Kidney (tissue), 14 donors: Measurements from ENCODE around the gene ERBIN. TPM values are rescaled to one million over a fixed set of nuclear protein-coding genes. Genes with fewer than 3 reads are reported as not detected.

ENCODE experiments used
- DNase-seq, 5 donors: peaks; one replicate each; pipeline ENCODE4 v3.0.0-alpha.2; 2013 to 2020
- FAIRE-seq: peaks from 2 replicates; lab custom pipeline; 2012; peaks lifted over from hg19 to GRCh38; lab: Jason Lieb, UNC
- H3K27ac ChIP-seq, 2 donors: one replicate each; pipeline ENCODE4 v1.7.0; 2013; ENCODE audit warnings: low read depth in 2 of 2, low read length in 2 of 2, inconsistent platforms in 1 of 2
- H3K27me3 ChIP-seq: one replicate; pipeline ENCODE4 v1.7.1; 2013; ENCODE audit warnings: low read length, inconsistent platforms; ENCODE audit not compliant: control insufficient read depth, insufficient read depth
- H3K36me3 ChIP-seq, 3 donors: one replicate each; pipeline versions ENCODE4 v1.7.0 to v1.7.1; 2013; ENCODE audit warnings: low read length in 3 of 3, control low read depth in 1 of 3, inconsistent platforms in 1 of 3; ENCODE audit not compliant: insufficient read depth in 3 of 3, control insufficient read depth in 2 of 3
- H3K4me1 ChIP-seq, 3 donors: one replicate each; pipeline versions ENCODE4 v1.7.0 to v1.7.1; 2013; ENCODE audit warnings: low read length in 3 of 3, inconsistent platforms in 1 of 3, low read depth in 1 of 3; ENCODE audit not compliant: control insufficient read depth in 2 of 3, insufficient read depth in 2 of 3
- H3K4me3 ChIP-seq, 3 donors: one replicate each; pipeline versions ENCODE4 v1.7.0 to v1.8.1; 2013; ENCODE audit warnings: low read length in 3 of 3, control low read depth in 1 of 3, inconsistent platforms in 1 of 3
- H3K9ac ChIP-seq, 3 donors: one replicate each; pipeline versions ENCODE4 v1.7.0 to v1.7.1; 2013; ENCODE audit warnings: low read length in 3 of 3, control low read depth in 1 of 3, inconsistent platforms in 1 of 3
- H3K9me3 ChIP-seq, 3 donors: one replicate each; pipeline versions ENCODE4 v1.7.0 to v1.7.1; 2013; ENCODE audit warnings: low read length in 3 of 3, control low read depth in 1 of 3, inconsistent platforms in 1 of 3; ENCODE audit not compliant: control insufficient read depth in 2 of 3, insufficient read depth in 1 of 3
- CTCF ChIP-seq: IDR thresholded peaks from 3 replicates; pipeline ENCODE4 v1.5.1; 2012; ENCODE audit warnings: mild to moderate bottlenecking, moderate library complexity, borderline replicate concordance; ENCODE audit not compliant: insufficient read depth; ENCODE audit errors: extremely low read depth
- intact Hi-C: fragments of 100-400 bp; cut with DNase I; formaldehyde crosslinking; loops from one replicate; pipeline ENCODE4 v1.11.1; 2022
- polyA plus RNA-seq: library from polyadenylated mRNA; stranded (reverse); fragments of 350-450 nt; fragmentation: Illumina TruSeq; extraction: RNeasy Lipid Tissue Mini Kit (QIAGEN cat#74804); gene quantifications from one replicate; pipeline ENCODE4 v1.2.3, GENCODE V29; 2014; ENCODE audit warnings: low read depth, low replicate concordance; ENCODE audit not compliant: insufficient read depth
- total RNA-seq: library from RNA; stranded (reverse); fragmentation: NEBNext Ultra II Directional; extraction: Animal tissue kit (Norgen Biotek cat#: 25700); gene quantifications from one replicate; pipeline ENCODE4 v1.2.1, GENCODE V29; 2021
- donor health status: control.
- donor health status: control.
- donor health status: control.
- donor health status: control.
- donor health status: control.
- donor health status: DM: yes; HTN: yes; CAD: no.
- donor health status: Normal renal cell carcinoma (clear cell type).

The ERBIN gene
- total and polyA plus RNA-seq, 2 donors from 2014 or later = 14.3 to 85.1 TPM

GRCh38 chr5:66021585-66021984 lies 95.2 kb downstream of the ERBIN start:
- Histone ChIP-seq H3K9me3 (no peaks in the 10 kb centered on the region), H3K4me3 (no peak overlapping the region), H3K36me3 (peaks cover 0 to 3% (median 0%) of the 10 kb centered on the region in 3 donors), H3K9ac (no peak overlapping the region), H3K27ac (no peak overlapping the region), H3K27me3 (no peaks in the 10 kb centered on the region), H3K4me1 (no peaks in the 10 kb centered on the region)
- intact Hi-C loops = no loop called here
- DNase-seq (peak in 1 of 5 donors; percentile 3), FAIRE-seq (no peak)
- no peak for TF ChIP-seq CTCF

- Histone ChIP-seq H3K27ac (no peak overlapping the region), H3K9me3 (no peaks in the 10 kb centered on the region), H3K4me1 (no peaks in the 10 kb centered on the region), H3K4me3 (no peak overlapping the region), H3K36me3 (peaks cover 6 to 16% (median 11%) of the 10 kb centered on the region in 3 donors), H3K9ac (no peak overlapping the region), H3K27me3 (no peaks in the 10 kb centered on the region)
- intact Hi-C loops = no loop called here
- no peak for TF ChIP-seq CTCF
- no peak for FAIRE-seq
- no peak for DNase-seq
Observed at GRCh38 chr5:66039296-66039695, 112.9 kb downstream of the ERBIN start.

- H3K4me1 ChIP-seq = no peaks in the 10 kb centered on the region
- no peaks in the 10 kb centered on the region for H3K27me3 ChIP-seq
- no peaks in the 10 kb centered on the region for H3K9me3 ChIP-seq
- H3K9ac ChIP-seq = no peak overlapping the region
- peaks cover 6 to 16% (median 10%) of the 10 kb centered on the region in 3 donors for H3K36me3 ChIP-seq
- FAIRE-seq = no peak
- no peak overlapping the region for H3K27ac ChIP-seq
- intact Hi-C loops = no loop called here
- no peak overlapping the region for H3K4me3 ChIP-seq
- DNase-seq = no peak
- no peak for TF ChIP-seq CTCF
Observed at GRCh38 chr5:66039701-66040100, 113.3 kb downstream of the ERBIN start.

- intact Hi-C loops = no loop called here
- no peak overlapping the region for H3K4me3 ChIP-seq
- peak; percentile 11 for FAIRE-seq
Observed at GRCh38 chr5:66041627-66042026, 115.3 kb downstream of the ERBIN start.

More at GRCh38 chr5:66041627-66042026, 115.3 kb downstream of the ERBIN start:
- TF ChIP-seq CTCF = no peak
- Histone ChIP-seq H3K27ac (no peak overlapping the region), H3K9me3 (no peaks in the 10 kb centered on the region), H3K4me1 (no peaks in the 10 kb centered on the region), H3K36me3 (peaks cover 2 to 16% (median 9%) of the 10 kb centered on the region in 3 donors), H3K9ac (no peak overlapping the region), H3K27me3 (no peaks in the 10 kb centered on the region)
- no peak for DNase-seq
